GM20431 (cell line): ENCODE data around the gene KCNIP3.

Experiments used
- in situ Hi-C: fragments of 300-500 bp; cut with MseI, MboI; formaldehyde crosslinking; loops from one replicate; pipeline ENCODE4 v1.15.0; 2020; ENCODE audit warnings: low sequenced_read_pairs; ENCODE audit not compliant: unreplicated experiment

The KCNIP3 gene

DNA sequence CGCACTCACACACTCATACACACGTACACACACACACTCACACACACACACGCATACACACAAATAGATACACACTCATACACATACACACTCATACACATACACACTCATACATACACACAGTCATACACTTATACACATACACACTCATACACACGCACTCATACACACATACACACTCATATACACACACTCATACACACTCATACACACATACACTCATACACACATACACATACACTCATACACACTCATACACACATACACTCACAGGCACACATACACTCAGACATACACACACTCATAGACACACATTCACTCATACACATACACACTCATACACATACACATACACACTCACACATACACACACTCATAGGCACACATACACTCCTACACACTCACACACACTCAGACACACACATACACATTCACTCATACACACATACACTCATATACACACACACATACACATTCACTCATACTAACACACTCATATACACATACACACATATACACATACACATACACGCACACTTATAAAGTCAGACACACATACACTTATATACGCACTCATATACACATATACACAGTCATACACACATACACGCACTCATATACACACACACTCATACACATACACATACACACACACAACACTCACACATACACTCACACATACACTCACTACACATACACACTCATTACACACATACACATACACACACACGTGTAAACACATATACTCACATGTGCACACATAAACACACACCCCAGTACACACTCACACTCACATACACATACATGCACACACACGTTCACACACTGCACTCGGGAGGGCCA is 28.7 kb downstream of the KCNIP3 start:
- in situ Hi-C loops: no loop called here

GRCh38 chr2:95326433-95327140 is 29.4 kb downstream of the KCNIP3 start:
- in situ Hi-C loops: no loop called here

DNA sequence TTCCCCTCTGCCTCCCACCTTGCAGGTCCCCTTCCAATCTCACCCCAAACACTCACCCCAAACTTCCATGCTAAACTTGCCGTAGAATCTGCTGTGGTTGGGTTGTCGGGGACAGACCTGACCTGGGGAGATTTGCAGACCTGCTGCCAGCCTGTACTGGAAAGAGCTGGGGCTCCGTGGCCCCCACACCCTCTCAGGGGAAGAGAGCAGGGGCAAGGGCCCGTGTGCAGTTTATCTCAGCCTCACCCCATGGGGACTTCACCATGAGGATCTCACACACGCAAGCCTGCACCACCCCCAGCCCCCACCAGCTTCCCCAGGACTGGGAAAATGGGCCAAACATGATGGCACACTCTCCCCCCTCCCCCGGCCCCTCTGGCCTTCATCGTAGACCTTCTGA is 30.7 kb downstream of the KCNIP3 start:
- in situ Hi-C loops: no loop called here

- in situ Hi-C loops: no loop called here
Measured at GRCh38 chr2:95328358-95329125, 31.4 kb downstream of the KCNIP3 start.

DNA sequence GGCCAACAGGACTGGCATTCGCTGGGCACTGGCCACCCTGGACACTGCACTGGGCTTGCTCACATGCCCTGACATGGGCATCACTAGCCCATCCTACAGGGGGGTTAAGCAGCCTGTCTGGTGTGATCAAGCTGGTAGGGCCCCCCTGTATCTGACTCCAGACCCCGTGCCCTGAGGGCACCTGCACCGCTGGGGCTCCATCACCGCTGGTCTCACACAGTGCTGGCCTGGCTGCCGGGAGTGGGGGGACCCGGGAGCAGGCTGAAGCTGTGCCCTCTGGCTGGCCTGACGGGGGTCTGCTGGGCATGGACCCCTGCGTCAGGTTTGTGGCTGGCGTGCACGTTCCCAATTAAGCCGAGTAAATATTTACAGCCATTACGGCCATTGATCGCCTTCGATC is 32.3 kb downstream of the KCNIP3 start:
- in situ Hi-C loops: no loop called here

DNA sequence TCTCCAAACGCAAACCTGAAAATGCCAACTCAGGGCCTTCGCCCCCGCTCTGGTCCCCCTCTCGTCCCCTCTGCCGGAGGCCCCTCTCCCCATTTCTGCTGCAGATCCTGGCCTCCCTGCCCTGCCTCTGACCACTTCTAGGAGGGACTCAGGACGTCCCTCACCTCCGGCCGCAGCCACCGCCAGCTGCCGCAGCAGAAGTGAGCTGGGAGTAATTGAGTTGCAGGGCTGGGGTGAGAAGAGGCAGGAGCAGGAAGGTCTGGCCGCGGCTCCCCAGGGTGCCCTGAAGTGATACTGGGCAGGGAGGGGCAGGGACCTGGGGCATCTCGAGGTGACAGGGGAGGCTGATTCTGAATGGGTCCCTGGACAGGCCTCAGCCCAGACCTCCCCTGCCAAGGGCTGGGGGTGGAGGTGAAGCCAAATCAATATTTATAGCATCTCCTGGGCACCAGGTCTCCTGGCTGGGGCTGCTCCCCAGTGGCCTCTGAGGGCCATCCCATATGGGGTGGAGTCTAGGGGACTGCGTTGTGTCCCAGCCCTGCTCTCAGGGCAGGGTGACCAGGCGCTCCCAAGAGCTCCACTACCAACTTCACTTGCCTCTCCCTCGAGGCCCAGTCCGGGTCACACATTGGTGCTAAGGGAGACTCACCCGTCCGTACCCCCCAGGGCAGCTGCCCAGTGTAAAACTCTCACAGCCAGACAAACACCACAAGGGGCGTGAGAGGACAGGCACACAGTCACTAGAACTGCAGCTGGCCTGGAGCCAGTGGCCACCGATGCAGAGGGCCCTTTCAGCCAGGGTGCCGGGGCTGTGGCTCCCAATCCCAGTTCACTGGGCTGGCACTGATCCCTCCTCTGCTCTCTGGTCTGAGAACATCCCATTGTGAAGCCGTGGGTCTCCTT is 33.0 kb downstream of the KCNIP3 start:
- in situ Hi-C loops: no loop called here

- in situ Hi-C loops: no loop called here
Measured at GRCh38 chr2:95330794-95331338, 33.7 kb downstream of the KCNIP3 start.

DNA sequence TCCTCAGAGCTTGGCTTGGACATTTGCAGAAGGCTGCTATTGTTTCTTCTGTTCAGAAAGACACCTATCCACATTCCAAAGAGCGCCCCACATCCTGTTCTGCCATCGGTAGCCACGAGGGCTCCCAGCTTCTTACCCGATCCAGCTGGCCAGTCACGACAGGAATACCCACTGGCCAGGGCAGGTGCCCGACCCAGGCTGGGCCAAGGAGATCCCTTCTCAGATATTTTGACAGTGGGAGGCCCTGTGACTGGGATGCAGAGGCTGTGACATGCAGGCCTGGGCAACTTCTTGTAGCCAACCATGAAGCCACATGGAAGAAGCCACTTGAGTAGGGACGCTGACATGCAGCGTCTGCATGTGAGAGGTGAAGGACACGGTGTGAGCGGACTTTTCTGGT is 34.5 kb downstream of the KCNIP3 start:
- in situ Hi-C loops: no loop called here

DNA sequence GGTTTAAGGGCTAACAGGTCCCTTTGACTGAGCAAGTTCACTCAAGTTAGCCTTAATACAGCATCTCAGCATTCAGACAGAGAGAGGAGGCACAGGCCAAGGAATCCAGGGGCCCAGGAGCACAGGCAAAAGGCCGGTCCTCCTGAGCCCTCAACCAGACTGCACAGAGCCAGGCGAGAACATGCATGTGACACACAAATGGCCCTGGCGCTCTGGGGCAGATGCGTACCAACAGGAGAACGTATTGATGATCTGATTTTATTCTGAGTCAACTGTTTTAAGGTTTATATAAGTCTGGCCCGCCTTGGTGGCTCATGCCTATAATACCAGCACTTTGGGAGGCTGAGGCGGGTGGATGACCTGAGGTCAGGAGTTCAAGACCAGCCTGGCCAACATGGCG is 34.9 kb downstream of the KCNIP3 start:
- in situ Hi-C loops: no loop called here

GRCh38 chr2:95333056-95333455 is 35.9 kb downstream of the KCNIP3 start:
- in situ Hi-C loops: no loop called here

- in situ Hi-C loops: no loop called here
Measured at GRCh38 chr2:95333888-95334338, 36.8 kb downstream of the KCNIP3 start.

GRCh38 chr2:95334916-95335641 is 37.9 kb downstream of the KCNIP3 start:
- in situ Hi-C loops: no loop called here

GRCh38 chr2:95336406-95336805 is 39.3 kb downstream of the KCNIP3 start:
- in situ Hi-C loops: no loop called here

- in situ Hi-C loops: no loop called here
Measured at GRCh38 chr2:95337829-95338228, 40.7 kb downstream of the KCNIP3 start.

GRCh38 chr2:95342556-95343320 is 45.6 kb downstream of the KCNIP3 start:
- in situ Hi-C loops: no loop called here

DNA sequence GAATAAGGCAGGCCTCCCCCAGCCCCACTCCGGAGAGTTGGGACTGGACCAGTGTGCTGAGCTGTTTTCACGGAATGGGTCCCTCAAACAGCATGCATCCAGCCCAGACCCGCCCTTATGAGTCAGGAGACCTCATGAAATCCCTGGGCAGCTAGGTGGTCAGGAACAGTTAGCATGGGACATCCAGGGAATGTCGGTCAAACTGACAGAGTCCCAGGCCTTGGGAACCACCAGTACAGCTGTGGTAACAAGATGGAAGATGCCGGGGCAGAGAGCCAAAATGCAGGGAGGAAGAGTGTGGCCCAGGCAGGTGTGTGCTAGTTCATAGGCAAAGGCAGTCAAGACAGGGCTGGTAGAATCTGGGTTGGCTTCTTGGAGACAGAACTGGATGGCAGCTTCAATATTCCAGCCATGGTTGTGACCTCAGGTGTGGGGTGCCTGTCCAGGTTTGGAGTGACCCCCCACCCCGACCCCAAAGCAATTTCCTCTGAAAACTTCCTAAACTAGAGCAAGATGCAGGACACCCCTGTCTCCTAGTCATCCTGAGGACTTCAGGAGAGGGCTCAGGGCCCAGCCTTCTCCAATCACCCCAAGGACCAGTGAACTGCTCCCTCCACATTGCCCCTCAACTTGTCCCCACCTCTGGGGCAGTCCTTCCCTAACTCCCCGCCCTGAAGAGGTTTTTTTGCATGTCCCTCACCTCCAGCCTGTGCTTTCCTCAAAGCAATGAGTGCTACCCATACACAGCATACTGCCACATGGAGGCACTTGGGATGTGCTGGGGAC is 46.5 kb downstream of the KCNIP3 start:
- in situ Hi-C loops: no loop called here

DNA sequence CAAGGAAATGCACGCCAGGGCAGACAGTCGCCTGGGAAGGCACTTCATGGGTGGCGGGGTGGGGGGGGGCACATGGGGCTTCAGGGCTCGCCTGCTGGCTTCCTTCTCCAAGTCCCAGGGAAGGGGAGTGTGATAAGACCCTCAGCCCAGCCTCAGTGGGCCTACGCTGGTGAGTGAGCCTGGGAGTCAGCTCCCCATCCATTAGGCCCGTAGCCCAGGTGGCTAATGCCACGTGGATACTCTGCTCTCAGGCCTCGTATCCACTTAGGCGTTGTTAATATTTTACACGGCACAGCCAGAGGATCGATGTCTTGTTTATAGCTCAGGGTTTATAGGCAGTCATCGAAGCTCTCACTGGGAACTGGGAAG is 47.1 kb downstream of the KCNIP3 start:
- in situ Hi-C loops: no loop called here
